Testis (tissue), 2 donors: ENCODE data around the gene EDN2.

Source experiments
- POLR2A ChIP-seq: fragments of 450-650 bp; IDR thresholded peaks from one replicate; pipeline ENCODE4 v1.6.1; 2017; ENCODE audit warnings: antibody characterized with exemption, mild to moderate bottlenecking, moderate library complexity
- TF ChIP-seq, protein P1 (sequence below), 3 experiments: fragments of 450-650 bp in 2 of 3; fragments of 200-600 bp in 1 of 3; sonication (generic) in 1 of 3; IDR thresholded peaks; one replicate each; pipeline ENCODE4 v1.5.1; 2016 to 2019; ENCODE audit warnings: antibody characterized with exemption in 3 of 3, mild to moderate bottlenecking in 2 of 3, moderate library complexity in 1 of 3

DNA sequence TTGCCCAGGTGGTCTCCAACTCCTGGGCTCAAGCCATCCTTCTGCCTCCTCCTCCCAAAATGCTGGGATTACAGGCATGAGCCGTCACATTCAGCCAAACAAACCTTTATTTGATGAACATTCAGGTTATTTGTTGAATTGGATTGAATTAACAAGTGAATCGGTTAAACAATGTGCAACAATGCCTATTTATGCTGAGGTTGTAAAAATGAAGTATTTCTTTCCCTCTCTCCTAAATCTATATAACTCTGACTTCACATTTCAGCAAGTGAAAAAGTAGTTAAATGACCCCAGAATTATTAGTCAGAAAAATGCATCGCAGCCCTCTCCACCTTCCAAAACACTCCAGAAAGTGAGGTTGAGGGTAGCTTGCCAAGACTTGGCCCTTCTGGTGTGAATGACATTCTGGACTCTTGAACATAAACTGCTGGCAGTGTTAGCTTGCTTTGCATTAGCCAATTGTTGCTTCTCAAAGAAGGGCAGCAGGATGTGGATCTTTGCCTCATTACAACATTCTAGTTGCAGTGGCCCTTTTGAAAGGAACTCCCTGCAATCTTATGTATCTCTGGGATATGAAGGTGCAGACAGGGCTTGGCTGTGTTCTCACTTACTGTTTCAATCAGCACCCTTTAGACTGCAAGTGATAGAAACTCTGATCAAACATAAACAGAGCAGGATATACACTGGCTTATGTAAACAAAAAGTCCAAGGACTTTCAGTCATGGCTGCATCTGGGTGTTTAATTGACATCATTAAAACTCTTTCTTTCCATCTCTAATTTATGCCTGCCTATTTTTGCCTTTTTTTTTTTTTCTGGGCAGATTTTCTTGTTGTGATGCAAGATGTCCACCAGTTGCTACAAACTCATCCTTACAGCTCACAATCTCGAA, 22.4 kb downstream of the EDN2 start:
- TF ChIP-seq, protein P1, sequence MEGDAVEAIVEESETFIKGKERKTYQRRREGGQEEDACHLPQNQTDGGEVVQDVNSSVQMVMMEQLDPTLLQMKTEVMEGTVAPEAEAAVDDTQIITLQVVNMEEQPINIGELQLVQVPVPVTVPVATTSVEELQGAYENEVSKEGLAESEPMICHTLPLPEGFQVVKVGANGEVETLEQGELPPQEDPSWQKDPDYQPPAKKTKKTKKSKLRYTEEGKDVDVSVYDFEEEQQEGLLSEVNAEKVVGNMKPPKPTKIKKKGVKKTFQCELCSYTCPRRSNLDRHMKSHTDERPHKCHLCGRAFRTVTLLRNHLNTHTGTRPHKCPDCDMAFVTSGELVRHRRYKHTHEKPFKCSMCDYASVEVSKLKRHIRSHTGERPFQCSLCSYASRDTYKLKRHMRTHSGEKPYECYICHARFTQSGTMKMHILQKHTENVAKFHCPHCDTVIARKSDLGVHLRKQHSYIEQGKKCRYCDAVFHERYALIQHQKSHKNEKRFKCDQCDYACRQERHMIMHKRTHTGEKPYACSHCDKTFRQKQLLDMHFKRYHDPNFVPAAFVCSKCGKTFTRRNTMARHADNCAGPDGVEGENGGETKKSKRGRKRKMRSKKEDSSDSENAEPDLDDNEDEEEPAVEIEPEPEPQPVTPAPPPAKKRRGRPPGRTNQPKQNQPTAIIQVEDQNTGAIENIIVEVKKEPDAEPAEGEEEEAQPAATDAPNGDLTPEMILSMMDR (IDR thresholded peaks at IDR 0.05), result no peak
- TF ChIP-seq POLR2A, result no peak
